Hepatocyte (in vitro differentiated cells): ENCODE measurements around the gene CCSER2.

ENCODE experiments used
- CTCF ChIP-seq: fragments of 200-600 bp; sonication (generic); IDR thresholded peaks from 2 replicates; pipeline ENCODE4 v1.5.1; 2016; ENCODE audit warnings: antibody characterized with exemption, mild to moderate bottlenecking; ENCODE audit not compliant: poor library complexity
- EZH2 ChIP-seq: fragments of 200-600 bp; sonication (generic); IDR thresholded peaks from 2 replicates; pipeline ENCODE4 v1.6.1; 2016; ENCODE audit warnings: antibody characterized with exemption, mild to moderate bottlenecking, borderline replicate concordance
- EZH2phosphoT487 ChIP-seq: fragments of 200-600 bp; sonication (generic); IDR thresholded peaks from one replicate; pipeline ENCODE4 v1.6.1; 2018; ENCODE audit warnings: antibody characterized with exemption, mild to moderate bottlenecking, low read depth, moderate library complexity; ENCODE audit not compliant: unreplicated experiment, severe bottlenecking

GRCh38 chr10:84358743-84359142, 30.4 kb downstream of the CCSER2 start:
- no peak for TF ChIP-seq CTCF
- no peak for TF ChIP-seq EZH2
- no peak for TF ChIP-seq EZH2phosphoT487
